Measurements from ENCODE around the gene ZNF438.

The ZNF438 gene

DNA sequence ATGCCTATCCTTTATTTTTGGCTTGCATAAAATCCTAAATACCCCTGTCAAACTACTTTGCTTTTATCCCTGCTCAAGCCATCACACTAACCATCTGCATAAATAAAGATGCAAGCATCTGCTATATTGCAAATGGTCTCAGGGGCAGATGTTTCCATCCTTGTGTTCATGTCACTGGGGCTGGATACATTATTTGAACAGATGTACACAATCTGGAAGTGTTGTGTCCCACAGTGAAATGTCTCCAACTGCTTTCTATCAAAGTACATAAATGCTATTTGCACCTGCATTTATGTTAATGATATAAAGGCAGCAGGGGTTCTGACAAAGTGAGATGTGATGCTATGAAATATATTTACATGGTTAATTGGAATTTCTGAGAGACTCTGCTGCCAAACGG, 163.1 kb downstream of the ZNF438 start:
- no peak for DNase-seq

DNA sequence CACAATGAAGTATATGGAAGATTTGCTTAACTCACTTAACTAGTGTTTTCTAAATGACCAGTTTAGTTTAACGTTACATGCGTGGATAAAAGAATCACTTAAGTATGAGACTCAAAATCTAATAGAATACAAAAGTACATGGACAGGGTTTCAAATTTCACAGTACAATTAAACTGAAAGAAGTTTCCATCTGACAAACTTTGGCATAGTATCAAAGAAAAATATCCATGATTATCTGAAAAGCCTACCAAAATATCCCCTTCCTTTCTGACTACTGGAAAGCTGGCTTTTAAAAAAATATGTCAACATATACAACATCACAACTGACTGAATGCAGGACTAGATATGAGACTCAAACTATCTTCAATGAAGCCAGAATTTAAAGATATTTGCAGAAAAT, 164.8 kb downstream of the ZNF438 start:
- DNase-seq: no peak

DNA sequence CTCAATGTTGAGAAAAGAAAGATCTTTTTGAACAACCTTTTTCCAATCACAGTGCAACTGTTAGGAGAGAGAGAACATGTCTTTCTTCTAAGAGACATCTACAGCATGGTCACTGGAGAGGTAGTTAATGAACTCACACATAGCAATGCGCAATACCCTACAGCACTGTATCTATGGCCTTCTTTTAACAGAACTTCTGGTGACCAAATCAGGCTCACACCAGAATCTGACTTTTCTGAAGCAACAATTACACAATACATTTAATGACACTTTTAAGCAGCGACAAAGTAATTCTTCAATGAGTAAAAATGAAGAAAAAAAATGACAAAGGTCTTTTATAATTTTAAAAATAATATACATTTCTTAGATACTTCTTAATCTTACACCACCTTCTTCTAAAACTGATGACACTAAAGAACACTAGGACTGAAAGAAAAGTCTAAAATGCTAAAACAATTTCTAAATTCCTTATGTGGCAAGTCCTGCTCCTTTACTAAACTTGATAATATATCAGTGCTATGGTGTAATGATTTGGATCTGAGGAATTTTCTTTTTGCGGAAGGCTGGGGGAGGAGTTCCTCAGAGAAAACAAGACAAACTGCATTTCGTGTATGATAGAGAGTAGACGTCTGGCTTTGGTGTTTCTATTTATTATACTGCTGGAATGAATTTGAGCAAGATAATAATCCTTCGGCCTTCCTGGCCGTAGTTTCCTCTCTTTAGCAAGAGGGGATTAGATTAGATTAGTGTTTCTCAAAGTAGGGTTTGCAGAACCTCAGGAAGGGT, 166.3 kb downstream of the ZNF438 start:
- no peak for DNase-seq

DNA sequence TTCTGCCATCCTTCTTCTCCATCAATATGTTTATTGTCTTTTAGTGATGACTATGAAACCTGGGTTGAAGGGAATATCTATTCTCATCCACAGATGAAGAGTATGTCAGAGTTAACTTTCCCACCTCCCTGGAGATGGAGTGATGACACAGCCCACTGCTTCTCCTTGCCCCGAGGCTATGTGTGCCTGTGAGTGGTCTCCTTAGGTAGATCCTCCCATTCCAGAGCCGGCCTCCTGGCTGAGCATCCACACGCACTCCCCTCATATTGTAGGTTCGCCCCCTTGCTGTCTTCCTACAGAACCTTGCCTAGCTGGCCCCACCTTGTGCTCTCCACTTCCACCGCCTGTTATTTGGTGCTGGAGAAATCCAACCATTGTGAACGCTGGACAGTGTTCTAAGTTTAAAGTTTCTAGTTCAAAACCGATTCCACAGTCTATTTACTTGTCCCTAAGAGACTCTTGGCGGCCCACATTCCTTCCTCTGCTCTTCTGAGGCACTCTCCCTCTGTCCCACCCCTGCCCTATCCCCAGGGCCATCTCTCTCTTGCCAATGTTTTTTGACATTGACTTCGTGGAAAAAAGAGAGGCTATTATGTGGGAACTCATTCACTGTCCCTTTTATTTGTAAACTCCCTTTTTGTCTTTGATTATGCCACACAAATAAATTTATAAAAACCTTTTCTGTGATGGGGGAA, 168.0 kb downstream of the ZNF438 start:
- DNase-seq: no peak

DNA sequence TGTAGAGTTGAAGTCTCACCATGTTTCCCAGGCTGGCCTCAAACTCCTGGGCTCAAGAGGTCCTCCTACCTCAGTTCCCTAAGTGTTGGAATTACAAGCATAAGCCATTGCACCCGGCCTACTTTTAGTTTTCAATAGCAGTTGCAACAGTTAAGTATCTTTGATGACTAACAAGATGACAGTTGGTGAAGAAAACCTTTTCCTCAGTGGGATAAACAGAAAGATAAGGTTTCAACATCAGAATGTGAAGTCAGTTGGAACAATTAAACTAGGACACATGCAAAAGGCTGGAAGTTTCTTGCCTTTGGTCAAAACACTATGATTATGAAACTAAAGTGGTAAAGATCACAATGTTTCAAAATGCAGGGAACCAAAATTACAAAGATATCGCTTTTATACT, 169.2 kb downstream of the ZNF438 start:
- DNase-seq: no peak

DNA sequence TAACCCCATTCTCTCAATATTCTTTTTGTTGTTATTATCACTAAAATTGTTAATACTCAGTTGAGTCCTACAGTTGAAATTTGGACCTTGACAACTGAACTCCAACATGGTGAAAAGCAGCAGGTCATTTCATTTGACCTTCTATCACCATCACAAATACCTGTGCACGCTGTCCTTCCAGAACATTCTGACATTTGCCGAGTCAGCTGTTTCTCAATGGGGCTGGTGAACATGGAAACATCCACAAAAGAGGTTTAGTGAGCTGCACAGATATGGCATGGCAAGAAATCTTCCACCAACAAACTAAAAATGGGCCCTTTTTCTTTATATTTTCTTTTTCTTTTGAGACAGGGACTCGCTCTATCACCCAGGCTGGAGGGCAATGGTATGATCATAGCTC, 169.7 kb downstream of the ZNF438 start:
- no peak for DNase-seq

DNA sequence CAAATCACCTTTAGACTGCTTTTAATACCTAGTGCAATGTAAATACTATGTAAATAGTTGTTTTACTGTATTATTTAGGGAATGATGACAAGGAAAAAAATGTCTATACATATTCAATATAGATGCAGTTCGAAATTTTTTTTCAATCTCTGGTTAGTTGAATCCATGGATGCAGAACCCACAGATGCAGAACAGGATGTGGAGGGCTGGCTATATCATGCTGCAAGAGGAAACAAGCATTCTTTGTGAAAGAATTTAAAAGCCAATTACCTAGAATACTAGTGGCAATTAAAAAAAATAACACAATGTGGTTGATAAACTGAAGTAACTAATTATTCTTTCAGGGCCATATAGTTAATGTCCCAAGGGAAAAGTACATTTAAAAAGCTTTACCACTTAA, 170.4 kb downstream of the ZNF438 start:
- DNase-seq: no peak

DNA sequence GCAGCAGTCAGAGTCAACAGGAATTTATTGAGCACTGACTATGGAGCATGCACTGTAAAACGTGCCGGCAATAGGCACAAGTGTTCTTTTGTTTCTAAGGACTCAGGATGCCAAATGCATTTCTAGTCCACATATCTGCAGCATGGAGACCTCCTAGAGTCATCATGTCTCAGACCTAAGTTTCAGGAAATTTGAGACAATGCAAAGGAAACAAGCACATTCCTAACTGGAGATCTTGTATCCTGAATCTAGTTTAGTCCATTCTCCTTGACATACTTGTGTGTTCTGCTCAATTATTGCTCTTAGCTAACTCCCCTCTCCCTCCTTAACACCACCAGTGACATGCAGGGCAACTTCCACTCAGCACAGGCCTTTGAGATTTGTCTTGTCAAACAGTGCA, 173.2 kb downstream of the ZNF438 start:
- DNase-seq: no peak

DNA sequence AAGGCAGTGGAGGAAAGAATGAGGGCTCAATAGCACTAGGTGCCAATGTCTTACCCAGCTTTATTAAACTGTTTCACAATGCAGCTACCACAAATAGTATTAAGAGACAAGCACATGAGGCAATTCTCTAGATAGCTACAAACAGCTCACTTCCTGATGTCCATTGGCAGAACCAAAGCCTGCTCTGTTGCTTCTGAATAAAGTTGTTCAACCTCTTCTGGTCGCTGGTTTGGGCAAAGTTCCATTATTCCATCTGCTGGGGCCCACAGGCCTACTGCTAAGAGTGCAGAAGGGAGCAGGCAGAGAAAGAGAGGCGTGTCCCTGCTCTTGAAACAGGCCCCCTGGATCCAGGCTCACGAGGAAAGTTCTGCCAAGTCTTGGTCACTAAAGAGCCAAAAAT, 173.9 kb downstream of the ZNF438 start:
- DNase-seq: no peak

DNA sequence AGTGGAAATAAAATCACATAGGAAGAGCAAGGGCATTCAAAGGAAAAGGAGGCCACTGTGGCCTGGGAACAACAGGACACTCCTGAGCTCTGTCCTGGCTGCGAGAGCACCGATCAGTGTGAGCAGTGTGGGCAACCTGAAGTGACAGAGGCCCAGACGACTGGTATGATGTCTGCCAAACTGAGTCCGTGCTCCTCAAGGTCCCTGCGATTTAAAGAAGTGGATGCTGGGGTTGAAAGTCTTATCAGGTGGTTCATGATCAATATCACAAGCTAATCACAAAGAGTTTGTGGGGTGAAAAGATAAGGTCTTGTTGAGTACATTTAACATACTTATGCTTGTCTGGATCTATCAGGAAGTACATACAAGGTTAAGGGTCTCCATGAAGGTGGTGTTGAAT, 176.5 kb downstream of the ZNF438 start:
- DNase-seq: no peak

DNA sequence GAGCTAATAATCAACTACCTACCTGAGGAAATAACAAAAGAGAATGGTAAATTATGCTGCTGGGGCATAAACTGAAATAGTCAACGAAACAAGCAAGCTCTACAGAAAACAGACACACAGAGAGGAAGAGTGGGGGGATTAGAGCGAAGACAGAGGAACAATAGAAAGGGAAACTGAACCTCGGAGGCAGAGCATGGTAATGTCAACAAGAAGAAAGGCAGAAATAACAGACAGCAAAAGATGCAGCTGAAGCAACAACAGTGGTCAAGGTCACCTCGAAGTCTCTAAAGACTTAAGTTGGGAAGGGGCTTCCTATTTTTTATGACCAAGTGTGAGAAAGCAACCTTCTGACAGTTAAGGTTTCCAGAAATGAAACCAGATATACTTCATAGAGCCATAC, 177.0 kb downstream of the ZNF438 start:
- DNase-seq: no peak

DNA sequence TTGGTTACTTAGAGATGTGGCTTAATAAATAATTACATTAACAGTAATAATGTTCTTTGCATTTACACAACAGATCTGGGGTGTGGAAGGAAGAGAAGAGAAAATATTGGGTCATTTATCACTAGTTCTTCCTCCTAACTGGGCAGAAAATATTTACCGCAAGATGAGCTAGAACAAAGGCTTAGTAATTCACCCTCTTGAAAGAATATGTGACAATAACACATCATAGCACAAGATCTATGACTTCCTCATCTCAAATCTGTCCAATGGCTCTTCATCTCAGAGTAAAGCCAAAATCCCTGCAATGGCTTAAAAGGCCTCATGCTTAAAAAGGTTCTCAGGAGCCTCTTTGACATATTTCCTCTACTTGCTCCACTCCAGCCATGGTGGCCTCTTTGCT, 178.6 kb downstream of the ZNF438 start:
- DNase-seq: no peak

DNA sequence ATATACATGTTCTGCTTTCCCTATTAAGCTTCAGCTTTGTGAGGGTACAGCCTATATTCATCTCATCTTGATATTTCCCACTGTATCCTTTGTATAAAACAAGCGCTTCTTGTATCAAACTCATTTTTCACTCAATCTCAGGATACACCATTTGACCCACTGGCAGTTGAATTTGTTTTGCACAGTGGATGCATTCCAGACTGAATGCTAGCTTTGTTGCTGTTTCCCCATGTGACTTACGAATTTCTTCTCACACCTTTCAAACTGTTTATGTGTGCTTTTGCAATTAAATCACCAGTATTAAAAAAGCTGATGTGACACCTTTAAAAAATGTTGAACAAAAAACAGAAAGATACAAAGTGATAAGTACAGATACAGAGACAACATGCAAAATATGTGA, 180.9 kb downstream of the ZNF438 start:
- DNase-seq: no peak

DNA sequence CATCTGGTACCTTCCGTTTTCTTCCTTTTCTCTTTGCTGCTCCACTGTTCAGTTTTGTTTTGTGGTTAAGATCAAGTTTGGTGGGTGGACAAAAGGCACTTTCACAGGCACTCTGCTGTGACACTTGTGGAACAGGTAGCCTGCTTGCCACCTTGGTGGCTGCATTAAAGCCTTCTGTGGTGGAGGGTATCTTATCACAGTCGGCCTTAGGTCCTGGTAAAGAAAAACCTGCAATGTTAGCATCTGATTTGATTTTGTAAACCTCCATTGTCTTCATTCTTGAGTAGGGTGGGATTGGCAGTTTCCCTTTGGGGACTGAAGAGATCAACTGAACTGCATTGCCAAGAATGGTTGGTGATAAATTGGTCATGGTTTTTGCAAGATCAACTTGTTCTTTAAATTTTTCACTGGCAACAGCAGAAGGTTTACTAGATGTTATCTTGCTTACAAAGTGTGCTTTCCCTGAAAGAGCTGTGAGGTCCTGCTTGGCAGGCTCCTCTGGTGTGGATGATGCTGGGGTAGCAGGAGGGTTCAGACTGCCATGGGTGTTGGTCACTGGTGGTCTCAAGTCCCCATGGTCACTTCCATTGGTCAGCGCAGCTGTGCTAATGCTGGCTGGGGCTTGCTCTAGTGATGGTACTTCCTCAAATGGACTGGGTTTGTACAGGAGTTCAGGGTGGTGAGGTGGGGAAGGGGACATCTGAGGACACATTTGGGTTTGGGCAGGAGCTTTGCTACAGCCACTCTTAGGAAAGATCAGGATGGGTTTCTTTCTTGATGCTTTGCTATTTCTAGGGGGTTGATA, 182.2 kb downstream of the ZNF438 start:
- DNase-seq: no peak

DNA sequence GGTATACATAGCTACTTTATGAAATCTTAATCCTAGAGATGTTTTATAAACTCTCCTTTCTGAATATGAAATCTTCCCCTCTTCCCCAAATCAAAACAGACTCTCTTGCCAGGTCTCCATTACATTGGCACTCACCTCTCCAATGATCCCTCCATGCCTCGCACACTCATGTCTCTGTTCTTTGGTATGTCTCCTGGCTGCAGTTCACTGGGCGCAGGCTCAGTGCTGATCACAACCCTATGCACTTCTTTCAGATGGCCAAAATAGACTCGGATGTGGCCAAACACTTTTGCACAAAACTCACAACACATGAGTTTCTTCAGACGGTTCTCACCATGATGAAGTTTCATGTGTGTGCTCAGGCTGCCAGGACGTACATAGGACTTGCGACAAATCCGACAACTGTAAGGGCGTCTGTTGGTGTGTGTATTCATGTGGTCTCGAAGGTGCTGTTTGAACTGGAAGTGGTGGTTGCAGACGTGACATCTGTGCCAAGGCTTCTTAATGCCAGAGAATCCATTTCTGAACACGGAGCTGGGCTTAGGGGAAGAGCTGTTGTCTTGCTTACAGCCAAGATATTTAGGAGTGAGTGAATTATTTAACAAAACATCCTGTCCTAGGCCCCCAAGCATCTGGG, 183.2 kb downstream of the ZNF438 start:
- no peak for DNase-seq

DNA sequence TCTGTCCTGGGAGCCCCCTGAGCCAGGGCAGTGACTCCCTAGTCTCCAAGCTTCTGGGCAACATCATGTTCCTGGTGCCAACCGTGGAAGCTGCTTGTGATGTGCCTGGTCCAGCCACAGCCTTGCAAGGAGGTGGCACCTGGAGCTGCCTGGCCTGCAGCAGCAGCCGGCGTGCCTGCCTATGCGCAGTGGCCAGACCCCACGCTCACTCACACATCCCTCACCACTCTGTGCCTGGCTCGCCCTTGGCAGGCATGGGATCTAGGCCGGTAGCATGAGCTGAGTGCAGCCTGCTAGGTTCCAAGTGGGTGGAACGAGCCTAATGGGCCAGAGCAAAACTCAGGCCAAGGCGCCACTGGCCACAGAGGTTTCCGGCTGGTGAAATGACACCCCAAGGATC, 184.0 kb downstream of the ZNF438 start:
- DNase-seq: no peak

DNA sequence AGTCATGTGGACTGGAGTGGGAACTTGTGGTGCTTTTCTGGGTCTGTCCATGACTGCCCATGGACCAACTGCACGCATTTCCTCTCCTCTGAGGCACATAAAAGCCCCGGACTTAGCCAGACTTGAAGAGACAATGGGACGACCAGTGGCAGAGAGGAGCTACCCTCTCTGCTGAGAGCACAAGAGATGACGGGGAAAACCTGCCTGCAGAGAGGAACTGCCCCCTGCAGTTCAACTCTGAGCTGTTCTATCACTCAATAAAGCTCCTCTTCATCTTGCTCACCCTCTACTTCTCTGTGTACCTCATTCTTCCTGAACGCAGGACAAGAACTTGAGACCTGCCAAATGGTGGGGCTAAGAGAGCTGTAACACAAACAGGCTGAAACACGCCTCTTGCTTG, 184.5 kb downstream of the ZNF438 start:
- DNase-seq: no peak

DNA sequence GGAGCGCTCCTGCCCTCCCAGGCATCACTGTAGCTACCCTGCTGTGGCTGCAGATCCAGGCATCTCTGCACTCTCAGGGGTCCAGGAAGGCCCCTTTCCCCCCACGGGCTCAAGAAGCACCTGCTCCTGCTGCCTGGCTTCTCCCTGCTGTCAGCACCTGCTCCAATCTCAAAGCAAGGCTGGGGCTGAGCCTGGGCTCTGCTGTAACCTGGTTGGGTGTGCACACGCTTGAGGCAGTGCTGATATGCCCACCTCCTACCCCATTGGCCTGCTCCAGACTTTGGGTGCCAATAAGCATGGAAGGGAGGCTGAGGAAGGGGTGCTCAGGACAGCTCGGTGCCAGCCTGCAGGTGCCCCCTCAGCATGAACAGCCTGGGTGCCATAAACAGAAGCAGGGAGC, 185.0 kb downstream of the ZNF438 start:
- DNase-seq: no peak

DNA sequence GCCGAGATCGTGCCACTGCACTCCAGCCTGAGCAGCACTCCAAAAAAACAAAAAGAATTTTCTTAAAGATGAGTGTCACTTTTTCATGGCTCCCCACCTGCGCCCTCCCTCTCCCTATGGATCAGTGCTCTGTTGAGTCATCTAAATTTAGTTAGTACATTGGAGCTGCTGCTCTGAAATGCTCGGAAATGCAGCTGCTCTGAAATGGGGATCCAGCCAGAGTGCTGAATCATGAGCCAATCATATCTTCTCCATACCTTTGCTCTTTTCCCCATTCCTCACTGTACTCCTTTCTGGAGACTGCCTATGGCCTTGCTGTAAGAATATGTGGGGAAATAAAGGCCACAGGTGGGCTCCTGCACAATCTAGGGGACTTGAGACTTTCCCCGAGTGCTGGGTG, 188.8 kb downstream of the ZNF438 start:
- DNase-seq: no peak

DNA sequence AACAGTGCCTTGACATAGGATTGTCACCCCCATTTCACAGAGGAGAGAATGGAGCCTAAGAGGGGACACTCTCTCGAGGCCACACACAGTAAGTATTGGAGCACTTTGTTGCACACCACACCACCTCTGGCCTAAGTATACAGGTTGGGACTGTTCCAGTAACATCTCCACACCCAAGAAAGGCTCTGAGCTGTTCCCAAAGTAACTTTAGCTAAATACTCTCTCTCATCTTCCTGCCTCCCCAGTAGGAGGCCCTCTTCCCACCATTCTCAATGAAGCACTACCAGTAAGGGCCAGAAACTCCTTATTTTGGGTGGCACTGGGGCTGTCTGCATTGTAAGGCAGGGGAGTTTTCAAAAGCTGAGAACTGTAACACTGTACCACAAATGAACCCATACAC, 189.5 kb downstream of the ZNF438 start:
- DNase-seq: no peak

DNA sequence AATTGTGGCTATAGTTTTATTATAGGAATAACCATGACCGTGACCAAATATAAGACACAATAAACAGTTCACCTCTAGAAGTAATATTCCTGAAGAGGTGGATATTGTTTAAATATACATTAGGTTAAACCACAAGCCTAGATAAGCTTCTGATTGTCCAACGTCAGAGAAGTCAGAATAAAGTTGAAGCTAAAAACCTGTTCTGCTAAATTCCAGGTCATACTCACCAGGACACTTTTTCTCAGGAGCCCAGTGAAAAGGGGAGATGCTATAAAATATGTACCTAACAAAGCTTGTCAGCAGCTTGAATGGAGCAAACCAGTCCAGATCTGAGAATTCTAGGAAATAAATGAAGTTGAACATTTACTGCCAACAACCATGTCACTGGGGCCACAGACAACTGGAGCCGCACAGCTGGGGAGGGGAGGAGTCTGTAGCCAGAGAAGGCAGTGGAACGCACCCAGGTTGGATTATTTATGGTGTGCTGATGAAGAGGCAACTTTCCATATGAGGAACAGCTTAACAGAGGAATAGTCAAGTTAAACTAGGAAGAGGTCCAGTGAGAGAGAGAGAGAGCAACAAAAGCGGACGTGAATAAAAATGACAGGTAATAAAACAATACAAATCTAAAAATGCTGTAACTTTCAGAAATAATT, 191.1 kb downstream of the ZNF438 start:
- DNase-seq: no peak

DNA sequence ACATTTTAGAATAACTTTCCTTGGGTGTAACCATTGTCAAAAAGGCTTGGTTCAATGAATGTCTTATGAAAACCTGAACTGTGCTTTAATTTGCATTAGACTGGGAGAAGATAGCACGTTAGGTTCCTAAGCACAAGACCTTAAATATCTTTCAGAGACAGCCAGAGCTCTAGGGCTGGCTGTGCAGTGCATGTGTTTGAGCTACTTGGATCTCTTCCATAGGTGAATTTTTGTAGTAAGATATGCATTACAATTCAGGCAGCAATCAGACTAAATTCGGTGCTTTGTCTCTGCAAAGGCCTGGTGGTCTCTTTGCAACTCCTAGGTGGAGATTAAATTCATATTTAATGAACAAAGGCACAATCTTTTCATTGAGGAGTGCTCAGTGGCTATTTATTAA, 192.0 kb downstream of the ZNF438 start:
- DNase-seq: no peak

DNA sequence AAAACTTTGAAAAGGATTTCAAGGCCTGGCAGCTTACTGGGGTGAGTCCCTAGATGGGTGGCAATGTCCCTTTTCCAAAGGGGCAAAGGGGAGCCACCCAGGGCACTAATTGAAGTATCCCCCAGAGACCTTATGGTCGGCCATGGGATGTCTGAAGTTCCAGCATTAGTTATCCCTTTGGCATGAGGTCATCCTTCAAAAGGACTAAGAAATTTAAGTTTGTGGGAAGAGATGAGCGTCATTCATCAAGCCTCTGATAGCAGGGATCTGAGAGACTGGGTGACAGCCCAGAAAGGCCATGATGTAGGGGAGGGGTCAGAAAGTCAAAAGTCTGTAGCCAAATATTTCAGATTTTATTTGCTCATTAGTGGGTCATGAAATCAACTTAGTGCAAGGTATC, 195.3 kb downstream of the ZNF438 start:
- no peak for DNase-seq
